GM12872 (cell line): ENCODE data around the gene TGFBRAP1.

Experiments used
- TF ChIP-seq, protein P1 (sequence below): IDR thresholded peaks from 3 replicates; pipeline ENCODE4 v1.5.1; 2011; ENCODE audit warnings: low read depth, mild to moderate bottlenecking, low read length, moderate library complexity; ENCODE audit not compliant: insufficient read depth

Gene TGFBRAP1

DNA sequence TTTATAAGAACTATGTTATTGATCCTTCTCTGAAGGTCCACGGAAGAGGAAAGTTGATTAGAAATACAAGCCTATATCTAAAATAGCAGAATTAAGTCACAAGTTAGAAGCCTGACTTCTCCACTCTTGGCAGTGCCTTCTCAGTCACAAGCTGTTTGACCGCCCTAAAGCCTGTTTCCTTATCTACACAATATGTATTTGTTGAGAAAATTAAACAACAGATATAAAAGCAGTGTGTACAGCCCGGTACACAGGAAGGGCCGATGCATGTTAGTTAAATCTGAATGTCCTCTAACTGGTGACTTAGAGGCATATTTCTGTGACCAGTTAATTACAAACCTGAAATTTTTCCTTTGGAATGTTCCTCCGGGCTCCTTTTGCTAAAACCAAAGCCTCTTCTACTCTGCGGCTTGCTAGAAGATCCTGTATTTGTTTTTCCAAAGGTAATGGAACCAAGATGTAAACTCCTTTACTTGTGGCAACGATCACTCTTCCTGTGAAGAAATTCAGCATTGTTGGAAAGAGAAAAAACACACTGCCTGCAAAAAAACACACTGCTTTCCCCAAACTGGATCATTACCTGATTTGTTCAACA, 33.4 kb downstream of the TGFBRAP1 start:
- TF ChIP-seq, protein P1, sequence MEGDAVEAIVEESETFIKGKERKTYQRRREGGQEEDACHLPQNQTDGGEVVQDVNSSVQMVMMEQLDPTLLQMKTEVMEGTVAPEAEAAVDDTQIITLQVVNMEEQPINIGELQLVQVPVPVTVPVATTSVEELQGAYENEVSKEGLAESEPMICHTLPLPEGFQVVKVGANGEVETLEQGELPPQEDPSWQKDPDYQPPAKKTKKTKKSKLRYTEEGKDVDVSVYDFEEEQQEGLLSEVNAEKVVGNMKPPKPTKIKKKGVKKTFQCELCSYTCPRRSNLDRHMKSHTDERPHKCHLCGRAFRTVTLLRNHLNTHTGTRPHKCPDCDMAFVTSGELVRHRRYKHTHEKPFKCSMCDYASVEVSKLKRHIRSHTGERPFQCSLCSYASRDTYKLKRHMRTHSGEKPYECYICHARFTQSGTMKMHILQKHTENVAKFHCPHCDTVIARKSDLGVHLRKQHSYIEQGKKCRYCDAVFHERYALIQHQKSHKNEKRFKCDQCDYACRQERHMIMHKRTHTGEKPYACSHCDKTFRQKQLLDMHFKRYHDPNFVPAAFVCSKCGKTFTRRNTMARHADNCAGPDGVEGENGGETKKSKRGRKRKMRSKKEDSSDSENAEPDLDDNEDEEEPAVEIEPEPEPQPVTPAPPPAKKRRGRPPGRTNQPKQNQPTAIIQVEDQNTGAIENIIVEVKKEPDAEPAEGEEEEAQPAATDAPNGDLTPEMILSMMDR: no peak

- TF ChIP-seq, protein P1: peak; percentile 64
Measured at GRCh38 chr2:105294844-105295481, 34.6 kb downstream of the TGFBRAP1 start.

- TF ChIP-seq, protein P1: no peak
Measured at GRCh38 chr2:105294046-105294445, 35.5 kb downstream of the TGFBRAP1 start.

- TF ChIP-seq, protein P1: no peak
Measured at GRCh38 chr2:105291981-105292380, 37.6 kb downstream of the TGFBRAP1 start.

GRCh38 chr2:105290981-105291660, 38.4 kb downstream of the TGFBRAP1 start:
- TF ChIP-seq, protein P1: no peak

GRCh38 chr2:105288133-105288532, 41.4 kb downstream of the TGFBRAP1 start:
- TF ChIP-seq, protein P1: no peak

- TF ChIP-seq, protein P1: peak; percentile 54
Measured at GRCh38 chr2:105287692-105288091, 41.8 kb downstream of the TGFBRAP1 start.
